GM13976 (cell line): ENCODE results near the gene FTSJ3.
A peak's percentile ranks its signal among the peaks of the same experiment; 100 is the strongest.

Source experiments
- DNase-seq: peaks from one replicate; pipeline ENCODE4 v3.0.0; 2012; ENCODE audit warnings: low spot score
- in situ Hi-C: fragments of 300-500 bp; cut with MboI; formaldehyde crosslinking; loops from one replicate; pipeline ENCODE4 v1.12.0; 2022; ENCODE audit warnings: low sequenced_read_pairs, mixed read lengths, inconsistent platforms; ENCODE audit not compliant: unreplicated experiment
- TF ChIP-seq, protein P1 (sequence below): IDR thresholded peaks from 2 replicates; pipeline ENCODE4 v1.5.1; 2012; ENCODE audit warnings: borderline replicate concordance, mild to moderate bottlenecking; ENCODE audit not compliant: insufficient read depth; ENCODE audit errors: extremely low read depth, missing control alignments, control extremely low read depth

The FTSJ3 gene

DNA sequence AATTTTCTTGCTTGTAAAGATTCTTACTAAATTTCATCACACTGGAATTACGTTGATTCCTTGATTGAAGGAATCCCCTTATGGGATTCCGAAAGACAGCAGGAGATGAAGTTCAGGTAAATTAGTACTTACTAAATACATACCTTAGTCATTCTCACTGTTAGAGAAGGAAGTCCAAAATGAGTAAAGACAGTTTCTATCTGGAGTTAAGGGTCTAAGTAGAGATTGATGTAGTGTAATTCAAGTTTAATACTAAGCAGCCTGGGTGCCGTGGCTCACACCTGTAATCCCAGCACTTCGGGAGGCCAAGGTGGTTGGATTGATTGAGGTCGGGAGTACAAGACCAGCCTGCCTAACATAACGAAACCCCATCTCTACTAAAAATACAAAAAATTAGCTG lies 43.9 kb downstream of the FTSJ3 start:
- TF ChIP-seq, protein P1, sequence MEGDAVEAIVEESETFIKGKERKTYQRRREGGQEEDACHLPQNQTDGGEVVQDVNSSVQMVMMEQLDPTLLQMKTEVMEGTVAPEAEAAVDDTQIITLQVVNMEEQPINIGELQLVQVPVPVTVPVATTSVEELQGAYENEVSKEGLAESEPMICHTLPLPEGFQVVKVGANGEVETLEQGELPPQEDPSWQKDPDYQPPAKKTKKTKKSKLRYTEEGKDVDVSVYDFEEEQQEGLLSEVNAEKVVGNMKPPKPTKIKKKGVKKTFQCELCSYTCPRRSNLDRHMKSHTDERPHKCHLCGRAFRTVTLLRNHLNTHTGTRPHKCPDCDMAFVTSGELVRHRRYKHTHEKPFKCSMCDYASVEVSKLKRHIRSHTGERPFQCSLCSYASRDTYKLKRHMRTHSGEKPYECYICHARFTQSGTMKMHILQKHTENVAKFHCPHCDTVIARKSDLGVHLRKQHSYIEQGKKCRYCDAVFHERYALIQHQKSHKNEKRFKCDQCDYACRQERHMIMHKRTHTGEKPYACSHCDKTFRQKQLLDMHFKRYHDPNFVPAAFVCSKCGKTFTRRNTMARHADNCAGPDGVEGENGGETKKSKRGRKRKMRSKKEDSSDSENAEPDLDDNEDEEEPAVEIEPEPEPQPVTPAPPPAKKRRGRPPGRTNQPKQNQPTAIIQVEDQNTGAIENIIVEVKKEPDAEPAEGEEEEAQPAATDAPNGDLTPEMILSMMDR, result no peak
- DNase-seq, result no peak
- in situ Hi-C loops, result no loop called here

DNA sequence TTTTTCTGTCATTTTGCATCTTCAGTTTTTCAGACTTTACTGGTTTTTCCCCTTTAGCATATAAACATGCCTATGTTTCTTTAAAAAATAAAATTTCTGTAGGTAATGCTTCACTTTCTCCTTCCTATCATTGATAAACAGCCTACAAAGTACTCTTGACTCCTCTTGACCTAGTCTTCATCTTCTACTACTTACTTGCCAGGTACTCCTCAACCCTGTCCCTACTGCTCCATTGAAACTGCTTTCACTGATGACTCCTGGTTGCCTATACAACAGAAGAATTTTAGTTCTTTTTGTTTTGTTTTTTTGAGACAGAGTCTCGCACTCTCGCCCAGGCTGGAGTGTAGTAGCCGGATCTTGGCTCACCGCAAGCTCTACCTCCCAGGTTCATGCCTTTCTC lies 46.5 kb downstream of the FTSJ3 start:
- TF ChIP-seq, protein P1, result no peak
- DNase-seq, result no peak
- in situ Hi-C loops, result no loop called here

DNA sequence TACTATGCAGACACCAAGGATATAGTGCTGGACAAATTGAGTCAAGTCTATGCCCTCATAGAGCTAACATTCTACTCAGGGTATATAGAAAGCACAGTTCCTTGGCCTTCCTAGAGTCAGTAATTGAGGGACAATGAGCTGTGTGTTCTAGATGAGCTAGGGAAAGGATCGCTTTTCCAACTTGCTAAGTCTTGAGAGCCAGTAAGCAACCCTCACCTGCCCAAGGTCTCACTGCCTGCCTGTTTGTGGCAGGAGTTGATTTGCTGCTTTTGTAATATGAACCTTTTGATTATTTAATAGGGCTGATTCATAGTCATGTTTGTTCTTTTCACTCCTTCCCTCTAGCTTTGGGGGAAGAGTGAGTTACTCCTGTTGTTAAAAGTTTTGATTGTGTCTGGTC lies 47.0 kb downstream of the FTSJ3 start:
- TF ChIP-seq, protein P1, result no peak
- in situ Hi-C loops, result no loop called here
- no peak for DNase-seq

DNA sequence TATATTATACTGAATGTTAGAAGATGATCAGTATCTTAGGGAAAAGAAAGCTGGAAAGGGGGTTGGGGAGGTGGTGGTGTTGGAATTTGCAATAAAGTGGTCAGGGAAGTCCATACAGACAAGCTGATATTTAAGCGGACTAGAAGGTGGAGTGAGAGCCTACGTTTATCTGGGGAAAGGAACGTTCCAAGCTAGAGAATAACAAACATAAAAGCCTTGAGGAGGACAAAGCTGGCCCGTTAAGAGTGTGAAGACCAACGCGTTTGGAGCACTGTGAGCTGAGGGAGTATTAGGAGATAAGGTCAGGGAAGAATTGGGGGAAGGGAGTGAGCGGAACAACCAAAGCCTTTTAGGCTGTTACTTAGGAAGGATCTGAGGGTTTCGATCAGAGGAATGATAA lies 52.0 kb downstream of the FTSJ3 start:
- TF ChIP-seq, protein P1, result no peak
- no peak for DNase-seq
- in situ Hi-C loops, result no loop called here

DNA sequence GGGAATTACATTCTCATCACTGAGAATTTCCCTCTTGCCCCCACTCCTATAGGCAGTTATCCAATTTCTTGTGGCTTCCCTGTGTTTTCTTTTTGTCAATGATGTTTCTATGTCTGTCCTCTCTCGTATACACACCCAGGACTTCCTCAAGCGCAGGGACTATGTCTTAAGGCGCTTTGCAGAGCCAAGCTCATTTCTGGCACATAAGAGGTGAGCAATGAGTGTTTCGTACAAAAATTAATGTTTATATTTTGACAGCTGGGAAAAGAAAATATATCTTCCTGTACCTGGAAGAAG lies 52.5 kb downstream of the FTSJ3 start:
- peak; percentile 22 for DNase-seq
- in situ Hi-C loops, result no loop called here

DNA sequence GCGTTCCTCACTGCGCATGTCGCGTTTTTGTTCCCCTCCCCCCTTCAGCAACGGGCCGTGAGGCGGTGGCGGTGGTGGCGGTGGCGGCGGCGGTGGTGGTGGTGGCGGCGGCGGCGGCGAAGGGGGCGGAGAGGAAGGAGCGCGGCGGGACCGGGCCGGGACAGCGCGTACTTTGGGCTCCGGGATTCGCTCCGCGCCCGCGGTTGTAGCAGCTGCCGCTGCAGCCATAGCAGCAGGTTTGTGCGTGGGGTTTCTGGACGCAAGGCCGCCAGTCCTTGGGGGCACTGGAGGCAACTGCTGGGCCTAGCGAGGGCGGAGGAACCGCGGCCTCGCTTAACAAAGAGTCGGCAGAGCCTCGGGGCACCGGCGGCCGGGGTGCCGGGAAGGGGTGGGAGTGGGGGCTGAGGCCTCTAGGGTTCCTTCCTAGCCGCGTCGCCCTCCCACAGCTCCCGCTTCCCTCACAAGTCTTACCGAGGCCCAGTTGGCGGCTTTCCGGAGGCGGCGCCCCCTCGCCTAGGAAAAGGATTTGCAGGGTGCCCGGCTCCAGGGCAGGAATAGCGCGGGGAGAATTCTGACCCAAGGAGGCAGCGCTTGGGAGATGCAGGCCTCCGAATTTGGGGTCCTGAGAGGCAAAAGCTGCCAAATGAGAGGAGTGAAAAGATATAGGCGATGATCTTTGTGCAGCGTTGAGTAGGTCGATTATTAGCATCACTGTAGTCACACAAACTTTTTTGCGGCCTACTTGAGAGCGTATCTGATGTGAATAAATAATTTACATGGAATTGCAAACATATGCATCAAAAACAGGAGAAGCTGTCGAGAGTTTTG lies 53.1 kb downstream of the FTSJ3 start, which contains the start of gene DDX42:
DDX42 (plus strand) TSS at position 30 of the 828 bp plus-strand sequence. CDS start 12,880 bp downstream, outside the sequence.
- DNase-seq, result no peak
- TF ChIP-seq, protein P1, result no peak
- in situ Hi-C loops, result no loop called here

More for the DNA sequence above, 52.5 kb downstream of the FTSJ3 start:
- TF ChIP-seq, protein P1, result no peak
